Raji (cell line): ENCODE results near the gene USP10.

Experiments
- POLR2A ChIP-seq: IDR thresholded peaks from 2 replicates; pipeline ENCODE4 v1.6.1; 2011; ENCODE audit warnings: low read depth, low read length, control low read depth; ENCODE audit not compliant: insufficient read depth

Gene USP10

GRCh38 chr16:84726669-84727467 is 27.1 kb downstream of the USP10 start:
- no peak for TF ChIP-seq POLR2A

- no peak for TF ChIP-seq POLR2A
Observed at GRCh38 chr16:84728853-84729424, 29.1 kb downstream of the USP10 start.

- no peak for TF ChIP-seq POLR2A
Observed at GRCh38 chr16:84729716-84730320, 30.0 kb downstream of the USP10 start.

GRCh38 chr16:84730406-84731106 is 30.8 kb downstream of the USP10 start:
- TF ChIP-seq POLR2A = no peak

GRCh38 chr16:84732674-84733352 is 33.0 kb downstream of the USP10 start:
- TF ChIP-seq POLR2A = no peak

- no peak for TF ChIP-seq POLR2A
Observed at GRCh38 chr16:84735849-84736586, 36.2 kb downstream of the USP10 start.

GRCh38 chr16:84737192-84738011 is 37.6 kb downstream of the USP10 start:
- no peak for TF ChIP-seq POLR2A

GRCh38 chr16:84738255-84739038 is 38.6 kb downstream of the USP10 start:
- TF ChIP-seq POLR2A = no peak

- TF ChIP-seq POLR2A = no peak
Observed at GRCh38 chr16:84739349-84740124, 39.7 kb downstream of the USP10 start.

GRCh38 chr16:84740596-84741116 is 40.9 kb downstream of the USP10 start:
- no peak for TF ChIP-seq POLR2A

- no peak for TF ChIP-seq POLR2A
Observed at GRCh38 chr16:84741340-84741830, 41.6 kb downstream of the USP10 start.

- TF ChIP-seq POLR2A = no peak
Observed at GRCh38 chr16:84742641-84743092, 42.9 kb downstream of the USP10 start.
